Measurements from ENCODE around the gene MAP2K3.
A peak's percentile ranks its signal among the peaks of the same experiment; 100 is the strongest.

The MAP2K3 gene

DNA sequence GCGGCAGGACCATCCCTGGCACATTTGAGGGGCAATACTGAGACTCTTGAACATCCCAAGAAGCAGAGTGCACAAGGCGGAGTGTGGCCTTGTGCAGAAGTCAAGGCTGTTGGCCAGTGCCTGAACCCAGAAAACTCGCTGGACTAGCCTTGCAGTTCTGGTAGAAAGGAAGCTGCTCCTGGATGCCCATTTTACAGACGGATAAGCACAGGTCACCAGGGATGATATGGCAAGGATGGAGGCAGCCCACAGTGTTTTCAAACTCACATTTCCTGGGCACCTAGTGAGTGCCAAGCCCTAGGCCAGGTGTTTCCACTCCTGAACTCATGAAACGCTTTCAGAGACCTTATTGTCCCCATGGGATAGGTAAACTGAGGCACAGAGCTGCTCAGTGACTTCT is 1.7 kb upstream of the MAP2K3 start:
- DNase-seq: no peak

DNA sequence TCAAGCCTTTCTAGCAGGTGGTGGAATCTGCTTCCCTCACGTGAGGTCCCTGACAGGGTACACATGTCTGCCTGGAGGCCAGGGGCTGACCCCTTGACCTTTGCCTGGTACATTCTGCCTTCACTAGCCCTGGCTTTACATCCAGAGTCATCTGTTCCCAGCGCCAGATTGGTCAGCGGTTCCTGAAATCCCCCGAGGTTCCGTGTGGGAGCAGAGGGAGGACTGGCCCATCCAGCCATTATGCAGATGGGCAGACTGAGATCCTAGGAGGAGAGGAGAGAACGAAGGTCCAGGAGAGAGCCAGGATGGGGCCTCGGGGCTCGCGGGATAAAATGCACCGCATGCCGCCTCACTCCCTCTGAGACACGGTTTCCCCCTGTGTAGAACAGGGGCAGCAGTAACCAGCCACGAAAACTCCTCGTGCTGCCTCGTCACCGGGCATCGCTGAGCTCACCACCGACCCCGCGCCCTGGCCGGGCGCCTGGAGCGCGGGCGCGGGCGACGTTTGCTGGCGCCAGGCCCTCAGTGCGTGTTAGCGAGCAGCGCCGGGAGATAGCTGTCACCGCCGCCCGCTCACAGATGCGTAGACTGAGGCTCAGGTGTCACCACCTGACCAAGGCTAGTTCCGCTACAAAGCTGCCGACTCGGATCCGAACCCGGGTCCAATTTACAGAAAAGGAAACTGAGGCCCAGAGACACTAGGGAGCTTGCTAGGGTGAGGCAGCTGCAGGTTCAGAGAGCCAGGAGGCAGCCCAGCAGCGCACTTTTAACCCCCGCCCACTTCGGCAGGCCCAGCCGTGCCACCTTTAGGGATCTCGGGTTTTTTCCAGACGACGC is 811 bp upstream of the MAP2K3 start:
- DNase-seq: peak; percentile 56

- peak; percentile 72 for DNase-seq
These were observed 904 bp downstream of the MAP2K3 start for GRCh38 chr17:21285164-21286065.

DNA sequence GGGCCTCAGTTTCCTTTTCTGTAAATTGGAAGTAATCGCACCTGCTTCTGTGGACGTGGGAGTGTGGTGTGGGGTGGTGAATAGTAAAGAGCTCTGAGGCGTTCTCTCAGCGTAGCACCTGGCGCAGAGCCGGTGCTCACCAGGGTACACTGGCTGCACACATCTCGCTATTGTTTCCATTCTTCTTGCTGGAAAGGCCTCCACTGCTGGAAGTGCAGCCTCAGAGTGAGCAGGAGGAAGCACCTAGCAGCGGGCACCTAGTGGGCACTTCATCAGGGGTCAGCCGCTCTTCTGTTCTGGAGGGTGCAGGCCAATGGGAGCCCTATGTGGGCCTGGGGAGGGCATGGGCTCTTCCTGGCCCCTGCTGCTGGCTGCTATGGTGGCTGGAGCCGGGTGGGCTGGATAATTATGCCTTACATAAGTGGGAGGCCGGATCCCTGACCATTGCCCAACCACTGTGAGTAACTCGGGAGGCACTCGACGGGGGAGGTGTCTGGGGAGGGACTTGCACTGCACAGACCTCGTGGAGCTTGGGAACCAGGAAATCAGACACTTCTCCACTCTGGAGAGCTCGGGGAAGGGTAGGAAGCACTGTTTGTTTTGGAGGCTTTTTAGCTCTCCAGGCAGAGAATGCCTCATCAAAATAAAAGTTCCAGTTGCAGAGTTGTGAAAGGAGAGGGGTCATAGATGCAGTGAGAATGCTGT is 1.7 kb downstream of the MAP2K3 start:
- peak; percentile 98 for DNase-seq

- no peak for DNase-seq
These were observed 2.6 kb downstream of the MAP2K3 start for GRCh38 chr17:21286909-21287702.

DNA sequence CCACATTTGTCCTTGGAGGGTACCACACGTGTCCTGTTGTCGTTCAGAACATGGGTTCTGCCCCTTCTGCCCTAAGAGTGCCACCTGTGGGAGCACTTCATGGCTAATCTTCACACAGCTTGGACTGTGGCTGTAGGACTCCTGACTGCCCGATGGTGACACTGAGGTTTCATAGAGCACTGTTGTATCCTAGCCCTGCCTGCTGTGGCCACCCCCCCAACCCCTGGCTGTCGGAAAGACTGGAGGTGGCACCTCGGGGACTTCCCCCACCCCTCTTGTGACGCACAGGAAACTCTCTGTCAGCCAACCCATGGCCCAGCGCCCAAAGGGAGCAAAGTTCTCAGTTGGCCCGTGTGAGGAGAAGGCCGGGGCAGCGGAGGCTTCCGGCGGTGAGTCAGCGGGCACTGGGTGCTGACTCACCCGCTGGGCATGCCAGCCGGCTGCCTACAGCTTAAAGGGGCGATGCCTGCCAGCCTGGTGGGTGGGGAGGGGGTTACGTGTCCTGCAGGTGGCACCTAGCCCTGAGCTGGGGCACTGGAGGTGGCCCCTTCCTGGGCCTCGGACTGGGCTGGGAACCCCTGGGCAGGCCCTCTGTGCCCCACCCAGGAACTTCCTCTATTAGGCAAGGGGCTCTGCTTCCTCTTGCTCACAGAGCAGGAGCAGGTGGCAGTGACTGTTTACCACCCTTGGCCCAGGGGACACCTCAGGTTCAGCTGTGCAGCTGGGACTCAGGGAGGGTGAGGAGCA is 3.4 kb downstream of the MAP2K3 start:
- DNase-seq: peak; percentile 94

DNA sequence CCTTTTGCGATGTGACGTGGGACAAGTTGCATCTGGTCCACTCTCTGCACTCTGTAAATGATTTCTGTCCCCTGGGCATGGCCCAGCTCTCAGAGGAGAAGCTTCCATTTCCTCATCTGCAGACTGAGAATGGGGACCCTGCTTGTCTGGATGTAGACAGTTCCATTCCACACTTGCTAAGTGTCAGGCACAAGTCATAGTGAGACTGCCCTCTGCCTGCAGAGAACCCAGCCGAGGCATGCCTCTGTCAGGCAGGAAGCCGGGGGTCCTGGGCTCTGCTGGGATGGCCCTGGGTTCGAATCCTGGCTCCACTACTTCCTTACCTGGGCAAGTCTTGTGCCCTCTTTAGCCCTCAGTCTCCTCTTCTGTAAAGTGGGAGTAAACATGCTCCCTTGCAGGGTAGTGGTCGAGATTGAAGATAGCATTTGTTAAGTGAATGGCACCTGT is 4.1 kb downstream of the MAP2K3 start:
- no peak for DNase-seq

DNA sequence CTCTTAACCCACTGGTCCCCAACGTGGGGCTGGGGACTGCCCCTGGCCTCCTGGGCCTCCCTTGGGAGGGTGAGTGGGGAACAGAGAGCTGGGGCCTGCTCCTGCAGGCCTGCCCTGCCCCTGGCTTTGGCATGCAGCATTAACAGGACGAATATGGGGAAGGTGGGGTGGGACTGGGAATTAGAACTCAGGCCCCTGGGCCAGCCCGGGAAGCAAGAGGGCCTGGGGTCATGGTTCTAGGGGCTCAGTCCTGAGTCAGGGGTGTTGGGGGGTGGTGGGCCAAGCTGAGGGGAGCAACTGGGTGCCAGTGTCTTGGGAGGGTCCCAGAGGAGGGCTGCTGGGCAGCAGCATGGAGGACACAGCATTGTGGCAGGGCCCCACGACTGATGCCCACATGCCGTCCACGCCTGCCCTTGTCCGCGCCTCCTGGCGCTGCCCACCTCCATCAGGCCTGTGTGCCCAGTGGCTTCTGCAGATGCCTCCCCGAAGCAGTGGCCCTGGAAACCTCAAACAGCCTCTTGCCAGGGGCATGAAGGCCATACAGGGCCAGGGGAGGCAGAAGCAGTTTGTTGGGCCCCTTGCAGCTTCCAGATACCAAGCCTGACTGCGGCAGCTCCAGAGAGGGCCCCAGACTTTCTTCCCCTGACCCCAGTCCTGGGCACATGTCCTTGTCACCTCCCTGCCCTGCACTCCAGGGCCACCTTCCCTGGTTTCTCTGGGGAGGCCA is 4.8 kb downstream of the MAP2K3 start:
- DNase-seq: no peak

DNA sequence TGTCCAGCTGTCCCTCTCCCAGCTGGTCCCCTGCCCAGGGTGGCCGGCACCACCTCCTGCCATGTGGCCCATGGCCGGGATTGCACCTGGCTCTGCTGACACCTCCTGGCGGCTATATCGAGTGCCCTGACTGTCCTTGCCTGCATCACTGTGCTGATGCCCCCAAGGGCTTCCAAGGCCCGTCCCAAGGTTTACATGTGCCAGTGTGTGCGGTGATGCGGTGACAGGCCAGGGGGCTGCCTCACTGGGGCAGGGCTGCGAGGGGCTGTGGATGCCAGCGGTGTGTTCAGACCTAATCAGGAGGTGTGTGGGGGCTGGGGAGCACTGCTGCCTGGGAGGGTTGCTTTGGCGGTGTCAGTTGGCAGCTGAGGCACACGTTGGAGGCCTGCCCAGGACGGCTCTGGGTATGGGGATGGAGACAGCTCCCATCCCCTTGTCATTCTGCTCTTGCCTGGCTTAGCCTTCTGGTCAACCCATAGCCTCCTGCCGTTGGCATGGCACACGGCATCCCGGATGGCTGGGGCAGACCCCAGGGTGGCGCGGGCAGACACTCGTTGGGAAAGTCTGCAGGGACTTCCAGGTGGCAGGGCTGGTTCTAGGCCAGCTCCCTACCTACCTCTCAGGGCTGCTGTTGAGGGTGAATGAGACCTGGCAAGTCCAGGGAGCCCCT is 5.5 kb downstream of the MAP2K3 start:
- DNase-seq: no peak

GRCh38 chr17:21291357-21291756 is 6.8 kb downstream of the MAP2K3 start:
- no peak for DNase-seq

DNA sequence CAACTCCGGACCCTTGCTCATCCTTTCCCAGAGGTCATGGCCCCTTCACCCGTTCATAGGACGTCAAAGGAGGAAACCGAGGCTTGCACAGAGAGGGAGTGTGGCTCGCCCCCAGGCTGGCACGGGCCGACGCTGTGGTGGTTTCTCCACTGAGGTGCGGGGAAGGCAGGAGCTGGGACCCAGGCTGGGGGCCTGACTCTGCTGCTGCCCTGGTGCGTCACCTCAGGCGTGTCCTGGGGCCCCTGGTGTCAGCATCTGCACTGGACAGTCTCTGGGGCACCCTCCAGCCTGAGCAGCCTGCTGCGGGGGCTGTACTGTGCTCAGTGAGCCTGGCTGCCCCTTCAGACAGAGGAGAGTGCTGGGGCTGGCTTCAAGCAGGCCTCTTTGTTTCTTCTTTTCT is 7.4 kb downstream of the MAP2K3 start:
- no peak for DNase-seq

DNA sequence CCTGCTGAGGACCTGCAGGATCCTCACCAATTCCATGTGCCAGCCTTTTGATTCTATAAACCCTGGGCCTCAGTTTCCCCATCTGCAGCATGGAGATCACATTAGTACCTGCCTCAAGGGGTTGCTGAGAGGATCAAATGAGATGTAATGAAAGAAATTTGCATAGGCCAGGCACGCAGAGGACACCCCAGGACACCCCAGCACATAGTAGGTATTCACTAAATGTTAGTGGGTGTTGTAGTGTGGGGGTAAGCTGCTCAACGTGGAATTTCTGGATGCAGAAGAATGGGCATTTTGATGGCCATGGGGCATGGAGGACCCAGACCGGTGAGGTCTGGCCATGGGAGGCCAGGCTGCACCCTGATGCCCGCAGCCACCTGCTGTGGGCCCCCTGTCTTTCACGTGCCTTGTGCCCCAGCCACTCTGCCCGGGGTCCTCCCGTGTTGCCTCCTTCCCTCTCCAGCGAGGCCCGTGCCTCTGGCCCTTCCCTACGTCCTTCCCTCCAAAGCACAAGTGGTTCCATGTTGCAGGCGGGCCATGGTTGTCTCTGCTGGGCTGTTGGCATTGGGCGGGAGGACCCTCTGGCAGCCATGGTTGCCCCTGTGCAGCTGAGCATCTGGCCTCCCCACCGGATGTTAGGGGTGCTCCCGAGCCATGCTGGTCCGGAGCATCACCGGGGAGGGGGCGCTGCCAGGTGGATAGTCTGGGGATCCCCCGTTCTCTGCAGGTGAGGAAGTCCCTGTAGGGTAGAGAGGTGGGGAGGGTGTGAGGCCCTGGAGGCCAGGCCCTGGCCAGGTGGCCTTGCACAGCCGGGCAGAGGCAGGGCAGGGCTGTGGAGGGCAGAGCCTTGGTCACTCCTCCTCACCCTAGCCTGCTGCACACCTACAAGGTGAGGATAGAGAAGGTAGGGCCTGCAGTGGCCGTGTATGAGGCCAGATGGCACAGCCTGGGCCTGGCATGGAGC is 8.6 kb downstream of the MAP2K3 start:
- DNase-seq: no peak

GRCh38 chr17:21293831-21294210 is 9.3 kb downstream of the MAP2K3 start:
- DNase-seq: no peak

GRCh38 chr17:21294321-21295035 is 10.0 kb downstream of the MAP2K3 start:
- DNase-seq: no peak

DNA sequence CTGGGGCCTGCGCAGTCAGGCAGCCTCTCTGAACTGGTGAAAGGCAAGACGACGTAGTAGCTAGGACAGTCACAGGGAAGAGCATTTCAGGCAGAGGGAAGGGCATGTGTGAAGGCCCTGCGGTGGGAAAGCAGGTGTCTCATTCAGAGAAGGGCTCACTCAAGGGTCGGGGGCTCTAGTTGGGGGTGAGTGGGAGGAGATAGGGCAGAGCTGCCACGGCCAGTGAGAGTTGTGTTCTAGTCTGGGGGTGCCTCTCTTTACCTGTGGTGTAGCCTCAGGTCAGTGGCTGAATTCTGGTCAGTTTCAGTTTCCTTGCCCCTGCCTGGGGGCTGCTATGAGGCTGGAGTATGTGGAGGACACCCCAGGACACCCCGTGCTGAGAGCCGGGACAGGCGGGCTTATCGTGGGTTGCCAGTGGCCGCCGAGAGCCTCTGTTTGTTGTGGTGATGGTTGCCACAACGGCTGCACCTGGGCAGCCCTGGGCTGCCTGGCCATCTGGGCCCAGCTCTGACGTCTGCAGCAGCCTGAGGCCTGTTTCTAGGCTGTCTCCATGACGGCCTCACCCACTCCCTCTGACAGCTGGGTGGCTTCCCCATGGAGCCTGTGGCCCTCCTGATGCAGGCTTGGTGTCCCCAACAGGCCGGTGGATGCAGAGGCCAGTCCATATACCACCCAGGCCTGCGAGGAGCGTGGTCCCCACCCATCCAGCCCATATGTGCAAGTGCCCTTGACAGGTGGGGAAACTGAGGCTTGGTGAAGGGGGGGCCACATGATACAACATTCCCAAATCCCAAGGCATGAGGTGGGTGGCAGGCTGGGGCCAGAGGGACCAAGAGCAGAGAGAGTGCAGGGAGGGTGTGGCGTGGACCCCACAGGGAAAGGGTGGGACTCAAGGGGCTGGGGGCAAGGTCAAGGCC is 10.8 kb downstream of the MAP2K3 start:
- no peak for DNase-seq

GRCh38 chr17:21296097-21297025 is 11.8 kb downstream of the MAP2K3 start:
- DNase-seq: no peak

All from fibroblast of skin of right biceps (primary cell).